Skeletal muscle tissue (tissue), 5 donors: ENCODE results near the gene RAMP2. TPM values are rescaled to one million over a fixed set of nuclear protein-coding genes. Genes with fewer than 3 reads are reported as not detected.

Experiments used
- H3K27ac ChIP-seq: one replicate; pipeline ENCODE4 v1.7.0; 2013; ENCODE audit warnings: mild to moderate bottlenecking, low read depth, low read length, inconsistent platforms
- H3K27me3 ChIP-seq, 3 donors: one replicate each; pipeline ENCODE4 v1.7.0; 2013; ENCODE audit warnings: low read length in 3 of 3; ENCODE audit not compliant: control insufficient read depth in 3 of 3, insufficient read depth in 3 of 3
- H3K36me3 ChIP-seq, 3 donors: one replicate each; pipeline ENCODE4 v1.7.0; 2013; ENCODE audit warnings: low read length in 3 of 3; ENCODE audit not compliant: control insufficient read depth in 3 of 3, insufficient read depth in 3 of 3
- H3K4me1 ChIP-seq, 3 donors: one replicate each; pipeline ENCODE4 v1.7.0; 2013; ENCODE audit warnings: low read length in 3 of 3, mild to moderate bottlenecking in 3 of 3; ENCODE audit not compliant: control insufficient read depth in 3 of 3, insufficient read depth in 3 of 3
- H3K4me3 ChIP-seq, 3 donors: one replicate each; pipeline ENCODE4 v1.7.0; 2013; ENCODE audit warnings: low read length in 3 of 3
- H3K9ac ChIP-seq, 3 donors: one replicate each; pipeline ENCODE4 v1.7.0; 2013; ENCODE audit warnings: low read length in 3 of 3, mild to moderate bottlenecking in 3 of 3, moderate library complexity in 2 of 3, low read depth in 1 of 3
- H3K9me3 ChIP-seq, 3 donors: one replicate each; pipeline ENCODE4 v1.7.0; 2013; ENCODE audit warnings: low read length in 3 of 3; ENCODE audit not compliant: control insufficient read depth in 3 of 3
- small RNA-seq: library from RNA; depleted of rRNA; stranded (forward); fragments of <200 nt; gene quantifications from one replicate; pipeline ENCODE3, GENCODE V24; 2014
- total RNA-seq: library from RNA; depleted of rRNA; stranded (reverse); fragments of >200 nt; gene quantifications from one replicate; pipeline ENCODE4 v1.2.3, GENCODE V29; 2014
- donor health status: Osteomylitis.

RAMP2 gene
- total RNA-seq, 1 donor from 2014 or later: 16.2 TPM

DNA sequence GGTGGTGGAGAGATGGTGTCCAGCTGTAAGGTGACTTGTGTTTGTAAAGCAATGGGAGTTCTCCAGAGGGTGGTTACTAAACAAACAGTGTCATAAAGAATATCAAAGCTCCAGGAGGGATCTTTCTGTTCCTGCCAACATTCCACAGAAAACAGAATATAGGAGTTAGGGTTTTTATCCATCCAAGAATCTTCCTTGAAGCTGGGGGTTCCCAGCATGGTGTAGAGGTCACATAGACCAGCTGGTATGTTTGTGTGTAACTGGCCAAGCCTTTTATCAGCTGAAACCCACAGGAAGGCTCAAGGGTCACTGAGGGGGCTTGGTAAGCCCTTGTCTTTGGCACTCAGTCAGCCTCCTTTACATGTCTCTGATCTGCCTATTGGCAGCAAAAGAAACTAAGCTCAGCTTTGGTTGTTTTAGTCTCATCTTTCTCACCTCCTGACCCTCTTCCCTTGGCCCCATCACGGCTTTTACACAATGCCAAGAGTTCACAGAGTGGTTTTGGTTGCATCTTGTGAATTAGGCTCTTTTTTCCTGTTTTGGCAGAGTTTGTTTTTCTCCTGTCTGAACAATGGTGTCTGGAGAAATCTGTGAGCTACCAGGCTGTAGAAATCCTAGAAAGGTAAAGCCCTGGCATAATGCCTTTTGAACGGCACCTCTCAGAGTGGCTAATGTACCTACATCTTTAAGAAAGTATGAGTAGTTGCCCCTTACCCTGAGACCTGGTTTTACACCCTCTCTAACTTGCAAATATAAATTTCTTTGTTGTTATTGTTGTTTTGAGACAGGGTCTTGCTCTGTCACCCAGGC, 42.3 kb downstream of the RAMP2 start:
- Histone ChIP-seq H3K4me3 (no peak overlapping the region), H3K4me1 (peaks cover 5 to 8% (median 5%) of the 10 kb centered on the region in 3 donors), H3K9me3 (no peaks in the 10 kb centered on the region), H3K36me3 (peaks cover 0 to 2% (median 0%) of the 10 kb centered on the region in 3 donors), H3K27ac (no peak overlapping the region), H3K9ac (no peak overlapping the region), H3K27me3 (no peaks in the 10 kb centered on the region)

DNA sequence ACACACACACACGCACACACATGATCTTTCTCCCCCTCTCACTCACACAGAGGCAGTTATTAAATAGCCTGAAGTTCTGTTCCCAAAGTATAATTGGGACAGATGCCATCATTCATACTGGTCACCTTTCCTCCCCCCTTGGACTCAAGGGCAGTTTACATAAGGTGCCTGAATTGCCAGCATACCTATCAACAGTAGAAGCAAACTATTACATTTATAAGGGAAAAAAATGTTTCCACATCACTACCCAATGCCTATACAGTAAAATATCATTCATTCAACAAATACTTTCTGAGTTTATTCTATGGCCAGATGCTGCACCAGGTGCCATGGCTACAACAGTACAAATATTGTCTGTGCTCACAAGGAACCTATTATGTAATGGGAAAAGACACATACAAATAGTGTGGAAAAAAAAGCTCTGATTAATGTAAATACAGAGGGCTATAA, 43.9 kb downstream of the RAMP2 start:
- no peaks in the 10 kb centered on the region for H3K4me1 ChIP-seq
- H3K9me3 ChIP-seq: no peaks in the 10 kb centered on the region
- no peak overlapping the region for H3K9ac ChIP-seq
- H3K27me3 ChIP-seq: no peaks in the 10 kb centered on the region
- no peak overlapping the region for H3K4me3 ChIP-seq
- H3K27ac ChIP-seq: no peak overlapping the region
- H3K36me3 ChIP-seq: peaks cover 0 to 3% (median under 1%) of the 10 kb centered on the region in 3 donors

DNA sequence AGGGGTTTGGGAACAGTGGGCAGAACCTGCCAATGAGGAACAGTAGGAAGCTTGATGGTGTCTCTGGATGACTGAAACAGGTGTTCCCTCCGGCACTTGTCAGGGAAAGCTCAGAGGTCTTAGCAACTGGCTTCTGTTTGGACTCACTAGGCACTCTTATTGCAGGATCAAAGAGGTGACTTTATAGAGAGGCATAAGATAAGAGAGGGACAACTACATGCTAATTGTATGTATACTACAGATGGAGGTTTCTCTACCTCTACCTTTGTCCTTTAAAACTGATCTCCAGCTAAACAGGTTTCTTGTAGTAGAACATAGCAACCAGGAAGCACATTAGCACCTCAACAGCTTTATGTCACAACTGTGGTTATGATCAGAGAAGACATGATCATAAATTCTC, 45.2 kb downstream of the RAMP2 start:
- H3K27me3 ChIP-seq: no peaks in the 10 kb centered on the region
- no peak overlapping the region for H3K27ac ChIP-seq
- no peak overlapping the region for H3K9ac ChIP-seq
- no peaks in the 10 kb centered on the region for H3K4me1 ChIP-seq
- no peak overlapping the region for H3K4me3 ChIP-seq
- H3K9me3 ChIP-seq: no peaks in the 10 kb centered on the region
- H3K36me3 ChIP-seq: peaks cover 7 to 13% (median 10%) of the 10 kb centered on the region in 3 donors

DNA sequence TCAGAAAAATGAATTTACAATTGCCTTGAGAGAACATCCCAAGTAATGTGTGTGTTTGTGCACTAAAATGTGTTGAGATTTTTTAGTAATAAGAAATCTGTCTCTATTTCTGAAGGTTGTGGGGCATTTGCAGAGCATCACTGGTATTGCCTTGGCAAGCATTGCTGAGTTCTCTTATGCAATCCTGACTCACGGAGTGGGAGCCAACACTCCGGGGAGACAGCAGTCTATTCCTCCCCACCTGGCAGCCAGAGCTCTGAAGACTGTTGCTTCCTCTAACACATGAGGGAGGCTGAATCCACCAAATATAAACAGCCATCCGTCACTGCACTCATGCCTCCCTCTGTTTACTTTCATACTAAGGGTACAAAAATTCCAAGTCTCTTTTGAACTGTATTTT, 48.2 kb downstream of the RAMP2 start:
- peaks cover 18 to 30% (median 26%) of the 10 kb centered on the region in 3 donors for H3K36me3 ChIP-seq

More for the DNA sequence above, 48.2 kb downstream of the RAMP2 start:
- no peak overlapping the region for H3K4me3 ChIP-seq
- H3K4me1 ChIP-seq: no peaks in the 10 kb centered on the region
- no peak overlapping the region for H3K9ac ChIP-seq
- no peaks in the 10 kb centered on the region for H3K27me3 ChIP-seq
- H3K27ac ChIP-seq: no peak overlapping the region
- H3K9me3 ChIP-seq: no peaks in the 10 kb centered on the region

Small RNA genes within 50 kb of the gene (small RNA-seq; reads per million reads assigned to genes)
- gene HMGN2P15: not detected

Other genes starting within 250 kb of the RAMP2 start
- 14.1 TPM for gene NAGLU, start 225.0 kb upstream of the RAMP2 start, total RNA-seq
- 1.6 TPM for gene HSD17B1, start 208.3 kb upstream of the RAMP2 start, total RNA-seq
- 6.3 TPM for gene COASY, start 199.1 kb upstream of the RAMP2 start, total RNA-seq
- 21.9 TPM for gene MLX, start 194.1 kb upstream of the RAMP2 start, total RNA-seq
- gene PSMC3IP, start 183.5 kb upstream of the RAMP2 start, total RNA-seq: 2.1 TPM
- 47.5 TPM for gene RETREG3, start 151.9 kb upstream of the RAMP2 start, total RNA-seq
- gene TUBG1, start 151.5 kb upstream of the RAMP2 start, total RNA-seq: 13.0 TPM
- gene TUBG2, start 101.9 kb upstream of the RAMP2 start, total RNA-seq: 1.6 TPM
- gene PLEKHH3, start 84.2 kb upstream of the RAMP2 start, total RNA-seq: 20.4 TPM
- gene CCR10, start 79.4 kb upstream of the RAMP2 start, total RNA-seq: 0.52 TPM
- gene CNTNAP1, start 78.7 kb upstream of the RAMP2 start, total RNA-seq: 8.9 TPM
- gene EZH1, start 16.2 kb upstream of the RAMP2 start, total RNA-seq: 13.0 TPM
- gene VPS25, start 12.2 kb downstream of the RAMP2 start, total RNA-seq: 38.6 TPM
- gene WNK4, start 19.4 kb downstream of the RAMP2 start, total RNA-seq: not detected
- gene COA3, start 37.5 kb downstream of the RAMP2 start, total RNA-seq: 99.2 TPM
- gene CNTD1, start 37.6 kb downstream of the RAMP2 start, total RNA-seq: 1.0 TPM
- gene BECN1, start 63.1 kb downstream of the RAMP2 start, total RNA-seq: 44.9 TPM
- 31.8 TPM for gene PSME3, start 72.2 kb downstream of the RAMP2 start, total RNA-seq
- gene AOC2, start 83.4 kb downstream of the RAMP2 start, total RNA-seq: 0.52 TPM
- gene AOC3, start 90.0 kb downstream of the RAMP2 start, total RNA-seq: 16.2 TPM
- not detected for gene G6PC1, start 139.6 kb downstream of the RAMP2 start, total RNA-seq
- 31.8 TPM for gene AARSD1, start 203.2 kb downstream of the RAMP2 start, total RNA-seq
- gene PTGES3L, start 218.9 kb downstream of the RAMP2 start, total RNA-seq: 28.2 TPM
- 6.8 TPM for gene RUNDC1, start 219.3 kb downstream of the RAMP2 start, total RNA-seq
- 1,695 TPM for gene RPL27, start 237.2 kb downstream of the RAMP2 start, total RNA-seq
- gene IFI35, start 245.6 kb downstream of the RAMP2 start, total RNA-seq: 11.5 TPM